Fibroblast of the aortic adventitia (primary cell): ENCODE measurements around the gene DOCK4. TPM values are rescaled to one million over a fixed set of nuclear protein-coding genes. Genes with fewer than 3 reads are reported as not detected.
A peak's percentile ranks its signal among the peaks of the same experiment; 100 is the strongest.
"Not testable (repeated sequence)": the region's sequence is repeated elsewhere in the genome, so short reads cannot be mapped to it uniquely, and the experiment has no call there.

Source experiments
- DNase-seq: peaks from one replicate; pipeline ENCODE4 v3.0.0-alpha.2; 2010; ENCODE audit warnings: low read depth
- H3K4me3 ChIP-seq: 2 replicates; pipeline ENCODE4 v1.5.1; 2011; ENCODE audit warnings: low read depth, mild to moderate bottlenecking, control low read depth, low read length, moderate library complexity
- total RNA-seq: library from RNA; depleted of rRNA; stranded (reverse); fragments of >200 nt; gene quantifications from 2 replicates; pipeline ENCODE4 v1.2.3, GENCODE V29; 2012; ENCODE audit warnings: low replicate concordance
- TF ChIP-seq, protein P1 (sequence below): IDR thresholded peaks from 2 replicates; pipeline ENCODE4 v1.5.1; 2011; ENCODE audit warnings: mild to moderate bottlenecking, low read length, control low read depth, inconsistent platforms; ENCODE audit not compliant: insufficient read depth

The DOCK4 gene
- total RNA-seq, 1 donor, result 25.9 TPM

DNA sequence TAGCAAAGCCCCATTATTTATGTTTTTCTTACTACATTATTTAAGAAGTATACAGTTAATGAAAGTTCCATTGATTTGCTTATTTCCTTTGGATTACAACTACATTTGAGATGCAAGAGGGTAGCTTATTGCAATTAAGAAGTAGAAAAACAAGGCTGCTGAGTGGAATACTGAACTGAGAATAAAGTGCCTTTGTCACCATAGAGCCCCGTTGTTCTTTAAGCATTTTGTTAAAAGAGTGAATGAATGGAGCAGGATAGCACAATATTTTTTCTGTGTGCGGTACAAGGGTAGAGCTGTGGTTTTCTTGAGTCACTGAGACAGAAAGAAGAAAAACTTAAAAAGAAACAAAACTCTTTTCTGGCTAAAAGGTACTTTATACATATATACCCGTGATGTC lies 45.9 kb upstream of the DOCK4 start:
- TF ChIP-seq, protein P1, sequence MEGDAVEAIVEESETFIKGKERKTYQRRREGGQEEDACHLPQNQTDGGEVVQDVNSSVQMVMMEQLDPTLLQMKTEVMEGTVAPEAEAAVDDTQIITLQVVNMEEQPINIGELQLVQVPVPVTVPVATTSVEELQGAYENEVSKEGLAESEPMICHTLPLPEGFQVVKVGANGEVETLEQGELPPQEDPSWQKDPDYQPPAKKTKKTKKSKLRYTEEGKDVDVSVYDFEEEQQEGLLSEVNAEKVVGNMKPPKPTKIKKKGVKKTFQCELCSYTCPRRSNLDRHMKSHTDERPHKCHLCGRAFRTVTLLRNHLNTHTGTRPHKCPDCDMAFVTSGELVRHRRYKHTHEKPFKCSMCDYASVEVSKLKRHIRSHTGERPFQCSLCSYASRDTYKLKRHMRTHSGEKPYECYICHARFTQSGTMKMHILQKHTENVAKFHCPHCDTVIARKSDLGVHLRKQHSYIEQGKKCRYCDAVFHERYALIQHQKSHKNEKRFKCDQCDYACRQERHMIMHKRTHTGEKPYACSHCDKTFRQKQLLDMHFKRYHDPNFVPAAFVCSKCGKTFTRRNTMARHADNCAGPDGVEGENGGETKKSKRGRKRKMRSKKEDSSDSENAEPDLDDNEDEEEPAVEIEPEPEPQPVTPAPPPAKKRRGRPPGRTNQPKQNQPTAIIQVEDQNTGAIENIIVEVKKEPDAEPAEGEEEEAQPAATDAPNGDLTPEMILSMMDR, result no peak
- DNase-seq, result no peak
- no peak overlapping the region for H3K4me3 ChIP-seq

- DNase-seq, H3K4me3 ChIP-seq: not testable (repeated sequence)
Observed at GRCh38 chr7:112249967-112250366, 43.8 kb upstream of the DOCK4 start.

- no peak overlapping the region for H3K4me3 ChIP-seq
- DNase-seq, result no peak
- TF ChIP-seq, protein P1, result no peak
Observed at GRCh38 chr7:112248598-112248997, 42.4 kb upstream of the DOCK4 start.

DNA sequence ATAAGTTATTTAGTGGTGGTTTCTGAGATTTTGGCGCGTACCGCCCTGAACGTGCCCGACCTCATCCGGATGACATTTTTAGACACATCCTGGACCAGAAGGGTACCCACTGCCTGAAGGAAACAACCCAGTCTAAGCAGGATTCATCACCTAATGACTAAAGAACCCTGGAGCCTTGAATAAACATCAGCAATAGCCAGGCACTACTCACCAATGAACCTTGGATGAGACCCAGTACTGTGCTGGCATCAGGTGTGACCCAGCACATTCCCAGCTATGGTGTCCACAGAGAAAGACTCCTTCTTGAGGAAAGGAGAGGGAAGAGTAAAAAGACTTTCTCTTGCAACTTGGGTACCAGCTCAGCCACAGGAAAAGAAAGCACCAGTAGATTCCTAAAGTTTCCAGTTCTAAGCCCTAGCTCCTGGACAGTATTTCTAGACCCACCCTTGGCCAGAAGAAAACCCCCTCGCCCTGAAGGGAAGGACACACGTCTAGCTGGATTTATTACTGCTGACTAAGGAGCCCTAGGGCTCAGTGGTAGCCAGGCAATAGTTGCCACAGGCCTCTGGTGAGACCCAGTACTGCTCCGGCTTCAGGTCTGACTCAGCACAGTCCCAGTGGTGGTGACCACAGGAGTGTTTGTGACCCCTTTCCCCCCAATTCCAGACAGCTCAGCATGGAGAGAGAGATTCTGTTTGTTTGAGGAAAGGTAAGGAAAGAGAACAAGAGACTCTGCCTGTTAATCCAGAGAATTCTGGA lies 32.8 kb upstream of the DOCK4 start:
- DNase-seq, result peak; percentile 14
- TF ChIP-seq, protein P1, result no peak
- no peak overlapping the region for H3K4me3 ChIP-seq

GRCh38 chr7:112238330-112238729 lies 32.1 kb upstream of the DOCK4 start:
- TF ChIP-seq, protein P1, result no peak
- H3K4me3 ChIP-seq, result no peak overlapping the region
- DNase-seq, result no peak

DNA sequence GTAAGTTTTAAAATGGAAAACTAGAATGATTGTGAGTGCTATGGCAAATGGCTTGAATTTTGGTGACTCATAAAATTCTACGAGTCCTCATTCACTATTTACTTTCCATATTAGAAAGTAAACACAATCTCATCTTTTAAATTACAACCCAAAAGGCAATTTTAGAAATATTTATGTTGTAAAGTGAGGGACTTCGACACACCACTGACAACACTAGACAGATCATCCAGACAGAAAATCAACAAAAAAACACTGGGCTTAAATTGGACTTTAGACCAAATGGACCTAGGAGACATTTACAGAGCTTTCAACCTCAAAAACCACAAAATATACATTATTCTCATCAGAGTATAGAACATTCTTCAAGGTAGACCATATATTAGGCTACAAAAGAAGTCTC lies 30.4 kb upstream of the DOCK4 start:
- TF ChIP-seq, protein P1, result no peak
- H3K4me3 ChIP-seq, result no peak overlapping the region
- DNase-seq, result no peak

GRCh38 chr7:112234147-112234546 lies 27.9 kb upstream of the DOCK4 start:
- TF ChIP-seq, protein P1, result no peak
- no peak for DNase-seq
- no peak overlapping the region for H3K4me3 ChIP-seq
